HG02610 (cell line): ENCODE results near the gene TLE6.
"Not testable (repeated sequence)": the region's sequence is repeated elsewhere in the genome, so short reads cannot be mapped to it uniquely, and the experiment has no call there.

Experiments used
- ATAC-seq: cut with Tn5 transposase; IDR thresholded peaks from one replicate; pipeline ENCODE4 v1.9.1; 2021; ENCODE audit warnings: mild to moderate bottlenecking, moderate library complexity; ENCODE audit not compliant: unreplicated experiment

Gene TLE6

DNA sequence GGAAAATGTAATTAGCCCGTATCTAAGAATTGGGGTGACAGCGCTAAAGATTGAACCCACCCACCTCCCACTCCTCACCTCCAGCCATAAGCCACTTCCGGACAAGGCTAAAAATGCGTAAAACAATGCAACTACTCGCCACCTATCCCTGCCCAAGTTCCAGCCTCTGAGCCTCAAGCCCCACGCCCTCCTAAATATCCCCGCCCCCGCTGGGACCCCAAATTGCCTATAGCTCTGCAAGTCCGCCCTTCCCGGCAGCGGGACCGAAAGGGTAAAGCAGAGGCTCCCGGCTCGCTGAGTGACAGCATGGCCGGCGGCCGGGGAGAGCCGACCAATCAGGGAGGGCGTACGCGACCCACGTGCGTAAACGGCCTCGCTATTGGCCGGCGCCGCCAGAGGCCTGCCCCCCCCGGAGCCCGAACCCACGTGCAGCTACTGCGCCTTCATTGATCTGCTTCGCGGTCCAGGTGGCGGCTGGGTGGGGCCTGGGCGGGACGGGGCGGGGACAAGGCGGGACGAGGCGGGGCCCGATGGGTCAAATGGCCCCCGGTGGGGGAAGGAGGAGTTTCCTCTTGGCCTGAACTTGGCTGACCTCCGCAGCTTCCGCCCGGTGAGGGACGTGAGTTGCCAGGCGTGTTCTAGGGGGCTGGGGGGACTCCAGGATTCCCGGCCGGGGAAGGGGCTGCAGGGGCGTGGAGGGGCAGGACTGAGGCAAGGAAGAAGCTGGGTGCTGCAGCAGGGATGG is at the start of gene TLE6:
Gene TLE6 (plus strand): TSS at position 564 of the 745 bp plus-strand sequence. CDS start 670 bp downstream, outside the sequence.
- peak; percentile 91 for ATAC-seq

DNA sequence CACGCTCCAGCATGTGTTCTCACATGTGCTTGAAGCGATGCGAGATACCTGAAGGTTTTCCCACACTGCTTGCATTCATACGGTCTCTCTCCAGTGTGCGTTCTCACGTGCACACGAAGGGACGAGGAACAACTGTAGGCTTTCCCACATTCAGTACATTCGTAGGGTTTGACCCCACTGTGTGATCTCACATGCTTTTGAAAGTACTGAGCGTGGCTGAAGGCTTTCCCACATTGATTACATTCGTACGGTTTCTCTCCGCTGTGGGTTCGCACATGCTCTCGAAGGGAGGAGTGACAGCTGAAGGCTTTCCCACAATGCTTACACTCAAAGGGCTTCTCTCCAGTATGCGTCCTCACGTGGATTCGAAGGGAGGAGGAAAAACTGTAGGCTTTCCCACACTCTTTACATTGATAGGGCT is 43.9 kb upstream of the TLE6 start:
- ATAC-seq: no peak

DNA sequence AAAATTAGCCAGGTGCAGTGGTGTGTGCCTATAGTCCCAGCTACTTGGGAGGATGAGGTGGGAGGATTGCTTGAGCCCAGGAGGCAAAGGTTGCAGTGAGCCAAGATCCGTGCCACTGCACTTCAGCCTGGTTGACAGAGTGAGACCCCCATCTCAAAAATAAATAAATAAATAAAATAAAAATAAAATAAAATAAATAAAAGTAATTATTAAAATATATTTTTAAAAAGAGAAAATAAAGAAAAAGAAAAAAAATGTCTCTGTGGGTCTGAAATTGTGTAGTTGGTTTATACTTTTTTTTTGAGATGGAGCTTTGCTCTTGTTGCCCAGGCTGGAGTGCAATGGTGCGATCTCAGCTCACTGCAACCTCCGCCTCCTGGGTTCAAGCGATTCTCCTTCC is 41.5 kb upstream of the TLE6 start:
- ATAC-seq: not testable (repeated sequence)

GRCh38 chr19:2942928-2943640 is 34.3 kb upstream of the TLE6 start:
- ATAC-seq: no peak

DNA sequence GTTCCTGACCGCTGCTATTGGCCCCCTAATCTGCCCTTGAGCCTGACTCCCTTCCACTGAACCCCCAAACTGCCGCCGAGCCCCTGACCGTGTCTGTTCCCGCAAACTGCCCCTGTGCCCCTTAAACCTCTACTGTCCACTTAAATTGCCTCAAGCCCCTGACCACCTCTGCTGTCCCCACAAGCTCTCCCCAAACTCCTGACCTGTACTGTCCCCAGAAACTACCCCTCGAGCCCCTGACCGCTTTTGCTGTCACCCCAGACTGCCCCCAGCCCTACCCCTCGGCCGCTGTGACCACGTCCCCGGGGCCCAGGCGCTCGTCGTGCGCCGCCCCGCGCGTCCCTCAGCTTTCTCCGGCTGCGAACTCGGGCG is 33.0 kb upstream of the TLE6 start:
- no peak for ATAC-seq

DNA sequence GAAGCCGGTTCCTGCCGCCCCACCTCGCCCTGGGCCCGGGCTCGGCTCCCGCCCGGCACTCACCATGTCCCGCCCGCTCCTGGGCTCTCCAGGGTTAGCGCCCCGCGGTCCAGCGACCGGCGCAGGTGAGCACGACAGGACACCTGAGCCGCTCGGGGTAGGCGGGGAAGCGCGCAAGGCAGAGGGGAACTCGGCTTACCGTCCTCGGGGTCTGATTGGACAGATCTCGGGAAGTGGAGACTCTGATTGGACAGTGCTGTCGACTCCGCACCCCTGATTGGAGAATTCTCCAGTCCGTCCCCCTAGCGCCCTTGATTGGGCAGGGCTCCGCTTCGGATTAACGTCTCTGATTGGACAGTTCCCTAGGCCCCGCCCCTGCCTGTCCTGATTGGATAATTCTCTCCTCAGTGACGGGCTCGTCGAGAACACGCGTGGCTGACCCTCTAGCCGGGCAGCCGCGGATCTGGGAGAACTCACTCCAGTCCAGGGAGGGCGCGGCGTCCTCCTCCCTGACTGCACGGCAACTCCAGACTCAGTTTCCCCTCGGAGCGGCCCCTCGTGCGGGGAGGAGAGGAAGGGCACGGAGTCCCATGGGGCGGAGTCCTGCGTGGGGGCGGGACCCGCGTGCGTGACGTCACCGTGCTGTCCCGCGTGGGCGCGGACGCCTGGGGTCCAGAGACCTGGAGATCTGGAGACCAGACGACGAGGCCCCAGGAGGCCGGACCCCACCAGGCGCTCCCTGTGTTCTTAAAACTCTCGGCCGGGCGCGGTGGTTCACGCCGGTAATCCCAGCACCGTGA is 32.4 kb upstream of the TLE6 start, which contains the start of gene ZNF77:
Gene ZNF77 (minus strand): TSS at position 197 of the 800 bp plus-strand sequence. CDS start 131 bp downstream, at position 66.
- ATAC-seq: peak; percentile 96

DNA sequence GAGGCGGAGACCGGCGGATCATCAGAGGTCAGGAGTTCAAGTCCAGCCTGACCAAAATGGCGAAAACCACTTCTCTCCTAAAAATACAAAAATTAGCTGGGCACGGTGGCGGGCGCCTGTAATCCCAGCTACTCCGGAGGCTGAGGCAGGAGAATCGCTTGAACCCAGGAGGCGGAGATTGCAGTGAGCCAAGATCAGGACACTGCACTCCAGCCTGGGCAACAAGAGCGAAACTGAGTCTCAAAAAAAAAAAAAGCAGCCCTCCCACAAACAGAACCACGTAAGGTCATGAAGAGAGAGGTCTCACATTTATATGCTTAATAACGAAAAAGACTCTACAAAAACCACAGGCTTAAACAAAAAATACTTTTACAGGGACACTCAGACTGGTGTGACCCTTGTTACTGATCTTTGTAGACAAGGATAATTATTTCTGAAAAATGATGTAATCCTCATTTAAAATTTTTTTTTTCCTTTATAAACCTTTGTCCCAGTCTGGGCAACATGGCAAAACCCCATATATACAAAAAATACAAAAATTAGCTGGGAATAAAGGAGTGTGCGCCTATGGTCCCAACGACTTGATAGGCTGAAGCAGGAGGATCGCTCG is 31.7 kb upstream of the TLE6 start:
- no peak for ATAC-seq

DNA sequence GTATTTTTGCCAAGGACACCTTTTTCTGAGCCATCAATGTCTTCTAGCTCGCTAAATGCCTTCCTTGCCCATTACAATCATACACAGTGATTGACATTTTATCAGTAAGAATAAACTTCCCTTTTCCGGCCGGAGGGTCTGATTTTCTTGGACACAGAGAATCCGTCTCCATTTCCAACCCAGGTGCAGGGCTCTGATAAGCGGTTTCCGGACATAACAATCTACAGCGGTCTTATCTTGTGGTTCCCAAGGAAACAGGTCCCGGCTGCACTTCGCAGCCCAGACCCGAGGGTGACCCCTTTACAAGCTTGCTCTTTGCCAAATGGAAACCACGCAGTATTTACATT is 27.5 kb upstream of the TLE6 start:
- ATAC-seq: no peak

- ATAC-seq: peak; percentile 92
These were observed 26.9 kb upstream of the TLE6 start for GRCh38 chr19:2950286-2951124.

- ATAC-seq: no peak
These were observed 24.3 kb upstream of the TLE6 start for GRCh38 chr19:2952953-2953481.

GRCh38 chr19:2957160-2957559 is 20.2 kb upstream of the TLE6 start:
- no peak for ATAC-seq

DNA sequence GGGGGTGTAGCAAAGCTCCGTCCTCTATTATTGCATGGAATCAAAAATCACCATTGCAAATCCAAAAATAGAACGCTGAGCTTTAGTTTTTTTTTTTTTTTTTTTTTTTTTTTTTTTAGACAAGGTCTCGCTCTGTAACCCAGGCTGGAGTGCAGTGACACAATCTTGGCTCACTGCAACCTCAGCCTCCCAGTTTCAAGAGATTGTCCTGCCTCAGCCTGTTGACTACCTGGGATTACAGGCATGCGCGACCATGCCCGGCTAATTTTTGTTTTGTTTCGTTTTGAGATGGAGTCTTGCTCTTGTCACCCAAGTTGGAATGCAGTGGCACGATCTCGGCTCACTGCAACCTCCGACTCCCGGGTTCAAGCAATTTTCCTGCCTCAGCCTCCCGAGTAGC is 17.2 kb upstream of the TLE6 start:
- no peak for ATAC-seq

GRCh38 chr19:2962018-2962670 is 15.2 kb upstream of the TLE6 start:
- ATAC-seq: no peak

- no peak for ATAC-seq
These were observed 14.2 kb upstream of the TLE6 start for GRCh38 chr19:2963122-2963521.

DNA sequence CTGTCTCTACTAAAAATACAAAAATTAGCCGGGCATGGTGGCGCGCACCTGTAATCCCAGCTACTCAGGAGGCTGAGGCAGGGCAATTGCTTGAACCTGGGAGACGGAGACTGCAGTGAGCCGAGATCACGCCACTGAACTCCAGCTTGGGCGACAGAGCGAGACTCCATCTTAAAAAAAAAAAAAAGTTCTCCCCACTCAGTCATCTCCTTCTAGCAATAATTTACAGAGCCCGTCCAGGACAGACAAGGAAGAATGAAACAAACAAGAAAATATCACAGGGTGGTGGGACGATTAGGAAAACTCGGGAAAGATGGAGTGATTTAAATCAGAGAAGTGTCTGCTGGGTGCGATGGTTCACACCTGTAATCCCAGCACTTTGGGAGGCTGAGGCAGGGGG is 13.7 kb upstream of the TLE6 start:
- not testable (repeated sequence) for ATAC-seq

DNA sequence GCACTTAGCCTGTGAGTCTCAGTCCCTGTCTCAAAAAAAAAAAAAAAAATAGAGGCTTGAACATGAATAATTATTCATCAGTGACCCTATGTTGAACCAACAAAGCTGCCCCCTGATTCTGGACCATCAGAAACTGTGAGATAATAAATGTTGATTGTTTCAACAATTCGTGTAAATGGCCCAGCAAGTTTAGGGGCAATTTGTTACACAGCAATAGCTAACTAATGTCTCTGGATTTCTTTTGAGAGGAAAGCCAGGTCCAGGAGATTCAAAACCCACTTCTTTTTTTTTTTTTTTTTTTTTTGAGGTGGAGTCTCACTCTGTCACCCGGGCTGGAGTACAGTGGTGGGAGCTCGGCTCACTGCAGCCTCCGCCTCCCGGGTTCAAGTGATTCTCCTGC is 12.5 kb upstream of the TLE6 start:
- no peak for ATAC-seq

GRCh38 chr19:2967972-2968371 is 9.4 kb upstream of the TLE6 start:
- no peak for ATAC-seq

DNA sequence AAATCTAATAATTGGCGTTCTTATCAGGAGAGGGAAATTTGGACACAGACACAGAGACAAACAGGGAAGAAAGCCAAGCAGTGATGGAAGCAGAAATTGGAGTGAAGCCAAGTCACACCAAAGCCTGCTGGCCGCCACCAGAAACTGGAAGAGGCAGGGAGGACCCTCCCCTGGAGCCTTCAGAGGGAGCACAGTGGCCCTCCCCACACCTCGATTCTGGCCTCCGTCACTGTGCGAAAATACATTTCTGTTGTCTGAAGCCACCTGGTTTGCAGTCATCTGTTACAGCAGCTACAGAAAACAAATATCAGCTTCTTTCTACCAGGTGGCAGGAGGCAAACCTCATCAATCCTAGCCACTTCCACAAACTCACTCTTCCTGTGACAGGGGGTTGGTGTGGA is 8.3 kb upstream of the TLE6 start:
- no peak for ATAC-seq

- ATAC-seq: no peak
These were observed 7.0 kb upstream of the TLE6 start for GRCh38 chr19:2970201-2970835.
